ENCODE data around the gene USP6NL. TPM values are rescaled to one million over a fixed set of nuclear protein-coding genes. Genes with fewer than 3 reads are reported as not detected.
A peak's percentile ranks its signal among the peaks of the same experiment; 100 is the strongest.

USP6NL gene
- total and polyA plus RNA-seq, 2 of the 13 experiments (the other 11 are each of a cell fraction or from before 2014, with no cell fraction given): 10.5 to 22.9 TPM

GRCh38 chr10:11463111-11463510 is 148.3 kb downstream of the USP6NL start:
- no peaks in the 10 kb centered on the region for H3K9me3 ChIP-seq (ENCODE audit: low read length)
- no peak overlapping the region for H3K4me2 ChIP-seq (ENCODE audit: low read depth, low read length)
- intact Hi-C loops (cut with micrococcal nuclease; ENCODE audit: unreplicated experiment): no loop called here
- H2AFZ ChIP-seq (ENCODE audit: low read length): no peak overlapping the region
- POLR2A ChIA-PET: no interaction called here
- no peak overlapping the region for H3K9ac ChIP-seq (ENCODE audit: insufficient read depth, low read depth, low read length)
- TF ChIP-seq ATRX (CRISPR knock-in tag; IDR thresholded peaks at IDR 0.05; ENCODE audit: borderline replicate concordance): no peak
- peak; percentile 37 for TF ChIP-seq AGO2 (optimal IDR thresholded peaks at IDR 0.05; ENCODE audit: low read depth, low read length)
- WGBS (ENCODE audit: low lambda C conversion rate): 98% methylated on average over 23 of the region's 26 CpGs
- peaks cover 13 to 60% of the 10 kb centered on the region in 2 experiments for H3K36me3 ChIP-seq (replicated peaks in 1 of 2; ENCODE audit: control insufficient read depth in 1 of 2, insufficient read depth in 2 of 2, low read length in 2 of 2)
- no peak overlapping the region for H3K4me3 ChIP-seq (replicated peaks in 1 of 3; ENCODE audit: insufficient read depth in 1 of 3, low read depth in 2 of 3, low read length in 3 of 3)
- FAIRE-seq (no peak), DNase-seq (ENCODE audit: low spot score) (no peak), ATAC-seq (no peak)
- no peaks in the 10 kb centered on the region for H3K4me1 ChIP-seq (ENCODE audit: insufficient read depth, low read length)
- H3K79me2 ChIP-seq (ENCODE audit: insufficient read depth, low read length): no peaks in the 10 kb centered on the region
- in situ Hi-C loops (cut with HindIII; ENCODE audit: extremely low pct_ligation_motif_present, low pct_unique_long_range_greater_than_20kb): no loop called here
- no peak overlapping the region for H3K27ac ChIP-seq (ENCODE audit: extremely low read length, insufficient read depth, low read length)
- CTCF ChIA-PET (ENCODE audit: low intra/inter-chr PET ratio, low total read pairs): no interaction called here
- BruUV-seq (replicated peaks): no TSS peak
- H4K20me1 ChIP-seq (ENCODE audit: insufficient read depth, low read length): no peaks in the 10 kb centered on the region
- H3K27me3 ChIP-seq (ENCODE audit: control insufficient read depth in 1 of 2, insufficient read depth in 2 of 2, low read length in 2 of 2): no peaks in the 10 kb centered on the region

GRCh38 chr10:11462071-11462470 is 149.4 kb downstream of the USP6NL start:
- no peak overlapping the region for H3K4me2 ChIP-seq (ENCODE audit: low read depth, low read length)
- H4K20me1 ChIP-seq (ENCODE audit: insufficient read depth, low read length): no peaks in the 10 kb centered on the region
- FAIRE-seq (no peak), DNase-seq (ENCODE audit: low spot score) (no peak), ATAC-seq (no peak)
- ChIA-PET POLR2A (no interaction called here), CTCF (ENCODE audit: low intra/inter-chr PET ratio, low total read pairs) (no interaction called here)
- H3K9ac ChIP-seq (ENCODE audit: insufficient read depth, low read depth, low read length): no peak overlapping the region
- WGBS (ENCODE audit: low lambda C conversion rate): 96% methylated on average over 10 of the region's 10 CpGs
- no peaks in the 10 kb centered on the region for H3K27me3 ChIP-seq (ENCODE audit: control insufficient read depth in 1 of 2, insufficient read depth in 2 of 2, low read length in 2 of 2)
- peaks cover 10 to 59% of the 10 kb centered on the region in 2 experiments for H3K36me3 ChIP-seq (replicated peaks in 1 of 2; ENCODE audit: control insufficient read depth in 1 of 2, insufficient read depth in 2 of 2, low read length in 2 of 2)
- no peak overlapping the region for H3K27ac ChIP-seq (ENCODE audit: extremely low read length, insufficient read depth, low read length)
- no peaks in the 10 kb centered on the region for H3K9me3 ChIP-seq (ENCODE audit: low read length)
- no peak overlapping the region for H2AFZ ChIP-seq (ENCODE audit: low read length)
- no peak overlapping the region for H3K4me3 ChIP-seq (replicated peaks in 1 of 3; ENCODE audit: insufficient read depth in 1 of 3, low read depth in 2 of 3, low read length in 3 of 3)
- in situ Hi-C loops (cut with HindIII; ENCODE audit: extremely low pct_ligation_motif_present, low pct_unique_long_range_greater_than_20kb): no loop called here
- H3K79me2 ChIP-seq (ENCODE audit: insufficient read depth, low read length): no peaks in the 10 kb centered on the region
- no peak for TF ChIP-seq SP4 (CRISPR knock-in tag; IDR thresholded peaks at IDR 0.05)
- TF ChIP-seq EP300 (IDR thresholded peaks at IDR 0.05; ENCODE audit: low read depth in 2 of 2, low read length in 2 of 2): no peak
- TF ChIP-seq EP300 (CRISPR knock-in tag; IDR thresholded peaks at IDR 0.05; ENCODE audit: borderline replicate concordance): no peak
- no peak for TF ChIP-seq ZNF180 (CRISPR knock-in tag; IDR thresholded peaks at IDR 0.05; ENCODE audit: borderline replicate concordance, low read depth)
- TF ChIP-seq SMC3 (IDR thresholded peaks at IDR 0.05; ENCODE audit: low read length): no peak
- TF ChIP-seq ZBTB34 (CRISPR knock-in tag; IDR thresholded peaks at IDR 0.05): no peak
- no peak for TF ChIP-seq KMT2A (CRISPR knock-in tag; IDR thresholded peaks at IDR 0.05)
- TF ChIP-seq ZNF296 (CRISPR knock-in tag; conservative IDR thresholded peaks at IDR 0.05): no peak
- no peak for TF ChIP-seq SP140L (CRISPR knock-in tag; IDR thresholded peaks at IDR 0.05; ENCODE audit: borderline replicate concordance)
- no peak for TF ChIP-seq ATAD3A (CRISPR knock-in tag; IDR thresholded peaks at IDR 0.05)
- no peak for TF ChIP-seq ZNF839 (CRISPR knock-in tag; IDR thresholded peaks at IDR 0.05; ENCODE audit: borderline replicate concordance)
- no peak for TF ChIP-seq ZNF550 (CRISPR knock-in tag; IDR thresholded peaks at IDR 0.05; ENCODE audit: borderline replicate concordance)
- H3K4me1 ChIP-seq (ENCODE audit: insufficient read depth, low read length): no peaks in the 10 kb centered on the region
- intact Hi-C loops (cut with micrococcal nuclease; ENCODE audit: unreplicated experiment): no loop called here
- no TSS peak for BruUV-seq (replicated peaks)

Measured in HepG2 (cell line).